Activated naive CD8-positive, alpha-beta T cell treated with anti-CD3 and anti-CD28 coated beads, Interleukin-2, amount 50 U/mL, for 24 hours (primary cell): ENCODE data around the gene VMP1.
A peak's percentile ranks its signal among the peaks of the same experiment; 100 is the strongest.
"Not testable (repeated sequence)": the region's sequence is repeated elsewhere in the genome, so short reads cannot be mapped to it uniquely, and the experiment has no call there.

Source experiments
- ATAC-seq: fragments of 150-1000 bp; cut with Tn5 transposase; one replicate; pipeline ENCODE4 v1.10.0; 2021
- DNase-seq: peaks from one replicate; pipeline ENCODE4 v3.0.0; 2021
- H3K27ac Mint-ChIP-seq: one replicate; pipeline ENCODE4 v1.8.0; 2021; ENCODE audit warnings: mild to moderate bottlenecking, mixed read lengths
- H3K27me3 Mint-ChIP-seq: one replicate; pipeline ENCODE4 v1.8.0; 2021; ENCODE audit warnings: mixed read lengths
- H3K36me3 Mint-ChIP-seq: one replicate; pipeline ENCODE4 v1.8.0; 2021; ENCODE audit warnings: low read depth, mixed read lengths
- H3K4me1 Mint-ChIP-seq: one replicate; pipeline ENCODE4 v1.8.0; 2021; ENCODE audit warnings: mixed read lengths
- H3K4me3 Mint-ChIP-seq: one replicate; pipeline ENCODE4 v1.8.0; 2021; ENCODE audit warnings: mild to moderate bottlenecking, moderate library complexity, mixed read lengths
- H3K9me3 Mint-ChIP-seq: one replicate; pipeline ENCODE4 v1.8.0; 2021; ENCODE audit warnings: mixed read lengths

The VMP1 gene

GRCh38 chr17:59753522-59754467 is 46.3 kb downstream of the VMP1 start:
- DNase-seq: no peak
- peaks cover 26% of the 10 kb centered on the region for H3K36me3 Mint-ChIP-seq
- peak overlapping the region; percentile 97 for H3K27ac Mint-ChIP-seq
- ATAC-seq: peak; percentile 64
- H3K4me1 Mint-ChIP-seq: peaks cover 73% of the 10 kb centered on the region
- peak overlapping the region; percentile 66 for H3K4me3 Mint-ChIP-seq
- H3K9me3 Mint-ChIP-seq: no peaks in the 10 kb centered on the region
- no peaks in the 10 kb centered on the region for H3K27me3 Mint-ChIP-seq

GRCh38 chr17:59754552-59754951 is 47.1 kb downstream of the VMP1 start:
- ATAC-seq (peak; percentile 86), DNase-seq (no peak)
- peaks cover 2% of the 10 kb centered on the region for H3K9me3 Mint-ChIP-seq
- H3K27ac Mint-ChIP-seq: peak overlapping the region; percentile 97
- peaks cover 34% of the 10 kb centered on the region for H3K36me3 Mint-ChIP-seq
- H3K4me3 Mint-ChIP-seq: peak overlapping the region; percentile 66
- H3K4me1 Mint-ChIP-seq: peaks cover 76% of the 10 kb centered on the region
- H3K27me3 Mint-ChIP-seq: no peaks in the 10 kb centered on the region

GRCh38 chr17:59755069-59755468 is 47.6 kb downstream of the VMP1 start:
- not testable (repeated sequence) for H3K9me3 Mint-ChIP-seq, ATAC-seq, H3K27me3 Mint-ChIP-seq, DNase-seq
- peaks cover 39% of the 10 kb centered on the region for H3K36me3 Mint-ChIP-seq
- H3K4me1 Mint-ChIP-seq: peaks cover 82% of the 10 kb centered on the region
- H3K27ac Mint-ChIP-seq: peak overlapping the region; percentile 97
- peak overlapping the region; percentile 26 for H3K4me3 Mint-ChIP-seq

DNA sequence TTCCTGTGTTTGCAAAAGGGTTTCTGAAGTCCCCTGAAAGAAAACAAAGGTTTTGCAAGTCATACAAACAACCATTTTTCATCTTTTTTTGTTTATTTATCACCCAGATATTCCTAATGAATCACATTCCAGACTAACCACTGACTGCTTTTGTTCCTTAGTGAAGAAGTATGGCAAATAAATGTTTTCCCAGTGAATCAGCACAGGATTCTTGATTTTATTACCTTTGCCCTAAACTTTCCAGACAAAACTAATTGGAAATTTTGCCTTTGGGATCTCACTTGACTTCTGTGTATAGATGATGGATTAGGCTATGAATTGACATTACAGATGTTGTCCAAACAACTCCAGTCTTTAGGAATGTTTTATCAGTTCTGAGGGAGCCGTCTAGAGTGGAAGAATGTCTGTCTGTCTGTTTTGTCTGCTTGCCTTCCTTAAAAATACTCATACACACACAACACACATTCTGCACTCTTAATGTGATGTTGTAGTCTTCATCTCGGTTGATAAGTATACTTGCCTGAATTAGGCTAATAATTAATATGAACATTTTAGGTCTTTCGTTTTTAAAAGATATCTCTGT is 48.9 kb downstream of the VMP1 start:
- H3K4me3 Mint-ChIP-seq: no peak overlapping the region

GRCh38 chr17:59757043-59757442 is 49.6 kb downstream of the VMP1 start:
- no peak overlapping the region for H3K4me3 Mint-ChIP-seq
- peak overlapping the region; percentile 97 for H3K27ac Mint-ChIP-seq
- peaks cover 49% of the 10 kb centered on the region for H3K36me3 Mint-ChIP-seq
- DNase-seq (no peak), ATAC-seq (no peak)
- no peaks in the 10 kb centered on the region for H3K27me3 Mint-ChIP-seq
- H3K4me1 Mint-ChIP-seq: peaks cover 90% of the 10 kb centered on the region
- peaks cover 4% of the 10 kb centered on the region for H3K9me3 Mint-ChIP-seq

More for the DNA sequence above, 48.9 kb downstream of the VMP1 start:
- Mint-ChIP-seq H3K27me3 (no peaks in the 10 kb centered on the region), H3K36me3 (peaks cover 48% of the 10 kb centered on the region), H3K4me1 (peaks cover 88% of the 10 kb centered on the region), H3K27ac (peak overlapping the region; percentile 97), H3K9me3 (peaks cover 4% of the 10 kb centered on the region)
- DNase-seq: no peak
- no peak for ATAC-seq

DNA sequence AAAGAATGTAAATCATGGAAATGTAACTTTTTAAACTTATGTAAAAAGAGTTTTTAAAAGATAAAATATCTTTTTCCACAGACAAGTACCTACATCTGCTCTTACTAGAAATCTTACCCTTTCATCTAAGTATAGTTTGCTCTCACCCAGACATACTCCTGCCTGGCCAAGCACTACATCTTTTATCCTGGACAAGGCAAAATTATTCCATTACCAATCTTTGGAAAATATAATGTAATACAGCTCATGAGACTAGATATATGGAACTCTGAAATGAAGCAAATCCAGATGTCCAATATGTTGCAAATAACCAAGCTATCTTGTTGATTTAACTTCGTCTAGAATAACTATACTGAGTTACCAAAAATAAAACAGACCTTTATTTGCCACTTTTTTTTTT is 50.0 kb downstream of the VMP1 start:
- H3K4me3 Mint-ChIP-seq: no peak overlapping the region
- peaks cover 87% of the 10 kb centered on the region for H3K4me1 Mint-ChIP-seq
- H3K27me3 Mint-ChIP-seq: no peaks in the 10 kb centered on the region
- ATAC-seq: no peak
- H3K27ac Mint-ChIP-seq: peak overlapping the region; percentile 97
- no peak for DNase-seq
- peaks cover 4% of the 10 kb centered on the region for H3K9me3 Mint-ChIP-seq
- H3K36me3 Mint-ChIP-seq: peaks cover 47% of the 10 kb centered on the region

DNA sequence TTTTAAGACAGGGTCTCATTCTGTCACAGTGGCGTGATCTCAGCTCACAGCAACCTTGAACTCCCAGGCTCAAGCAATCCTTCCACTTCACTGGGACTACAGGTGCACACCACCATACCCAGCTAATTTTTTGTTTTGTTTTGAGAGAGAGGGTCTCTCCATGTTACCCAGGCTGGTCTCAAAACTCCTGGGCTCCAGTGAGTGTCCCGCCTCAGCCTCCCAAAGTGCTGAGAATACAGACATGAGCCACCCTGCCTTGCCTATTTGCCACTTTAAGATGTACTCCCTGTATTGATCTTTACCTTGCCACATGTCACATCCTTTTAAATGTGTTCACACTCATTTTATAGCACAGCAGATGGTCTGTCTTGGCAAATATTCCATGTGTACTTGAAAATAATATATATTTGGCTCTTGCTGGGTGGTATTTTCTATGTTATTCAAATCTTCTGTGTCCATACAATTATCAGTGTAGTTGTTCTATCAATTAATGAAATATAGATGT is 50.5 kb downstream of the VMP1 start:
- DNase-seq (no peak), ATAC-seq (no peak)
- peaks cover 47% of the 10 kb centered on the region for H3K36me3 Mint-ChIP-seq
- no peak overlapping the region for H3K4me3 Mint-ChIP-seq
- H3K9me3 Mint-ChIP-seq: peaks cover 4% of the 10 kb centered on the region
- H3K27me3 Mint-ChIP-seq: no peaks in the 10 kb centered on the region
- H3K4me1 Mint-ChIP-seq: peaks cover 87% of the 10 kb centered on the region
- peak overlapping the region; percentile 97 for H3K27ac Mint-ChIP-seq

- Mint-ChIP-seq H3K4me1 (peaks cover 84% of the 10 kb centered on the region), H3K27ac (peak overlapping the region; percentile 97), H3K36me3 (peaks cover 47% of the 10 kb centered on the region)
- H3K27me3 Mint-ChIP-seq, H3K4me3 Mint-ChIP-seq, H3K9me3 Mint-ChIP-seq, ATAC-seq, DNase-seq: not testable (repeated sequence)
Observed at GRCh38 chr17:59758998-59759651, 51.7 kb downstream of the VMP1 start.

GRCh38 chr17:59760160-59760559 is 52.7 kb downstream of the VMP1 start:
- Mint-ChIP-seq H3K9me3 (peaks cover 4% of the 10 kb centered on the region), H3K27ac (peak overlapping the region; percentile 97), H3K36me3 (peaks cover 51% of the 10 kb centered on the region), H3K4me3 (peak overlapping the region; percentile 4), H3K27me3 (no peaks in the 10 kb centered on the region), H3K4me1 (peaks cover 84% of the 10 kb centered on the region)
- ATAC-seq (no peak), DNase-seq (no peak)

DNA sequence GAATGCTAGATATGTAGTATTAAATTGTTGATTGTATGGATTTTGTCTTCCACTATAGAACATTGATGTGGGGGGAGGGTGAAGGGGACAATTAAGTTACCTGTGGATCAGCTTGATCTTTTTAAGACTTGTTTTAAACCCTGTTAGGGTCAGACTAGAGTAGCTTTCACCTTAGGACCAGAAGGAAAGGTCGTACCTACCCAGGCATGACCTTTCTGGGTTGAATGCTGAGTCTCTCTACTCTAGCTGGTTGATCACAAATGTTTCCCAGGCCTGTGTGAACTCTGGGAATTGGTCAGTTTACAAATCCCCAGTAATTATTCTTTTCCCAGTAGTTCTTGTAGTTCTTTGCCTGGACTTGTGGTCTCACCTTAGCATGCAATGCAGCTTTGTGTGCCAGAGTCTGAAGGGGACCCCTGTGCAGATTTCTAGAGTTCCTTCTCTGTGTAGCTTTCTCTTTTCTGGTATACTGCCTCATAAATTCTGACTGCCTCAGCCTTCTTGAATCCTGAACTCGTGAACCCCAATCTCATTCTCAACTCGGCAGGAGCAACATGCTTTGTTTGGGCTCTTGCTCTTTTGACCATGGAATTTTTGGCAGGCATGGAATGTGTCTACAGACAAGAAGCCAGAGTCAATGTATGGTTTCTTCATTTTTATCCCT is 54.1 kb downstream of the VMP1 start:
- ATAC-seq: peak; percentile 42
- H3K27me3 Mint-ChIP-seq: no peaks in the 10 kb centered on the region
- peak overlapping the region; percentile 97 for H3K27ac Mint-ChIP-seq
- DNase-seq: no peak
- H3K36me3 Mint-ChIP-seq: peaks cover 49% of the 10 kb centered on the region
- peaks cover 81% of the 10 kb centered on the region for H3K4me1 Mint-ChIP-seq
- H3K9me3 Mint-ChIP-seq: peaks cover 4% of the 10 kb centered on the region
- H3K4me3 Mint-ChIP-seq: peak overlapping the region; percentile 50

DNA sequence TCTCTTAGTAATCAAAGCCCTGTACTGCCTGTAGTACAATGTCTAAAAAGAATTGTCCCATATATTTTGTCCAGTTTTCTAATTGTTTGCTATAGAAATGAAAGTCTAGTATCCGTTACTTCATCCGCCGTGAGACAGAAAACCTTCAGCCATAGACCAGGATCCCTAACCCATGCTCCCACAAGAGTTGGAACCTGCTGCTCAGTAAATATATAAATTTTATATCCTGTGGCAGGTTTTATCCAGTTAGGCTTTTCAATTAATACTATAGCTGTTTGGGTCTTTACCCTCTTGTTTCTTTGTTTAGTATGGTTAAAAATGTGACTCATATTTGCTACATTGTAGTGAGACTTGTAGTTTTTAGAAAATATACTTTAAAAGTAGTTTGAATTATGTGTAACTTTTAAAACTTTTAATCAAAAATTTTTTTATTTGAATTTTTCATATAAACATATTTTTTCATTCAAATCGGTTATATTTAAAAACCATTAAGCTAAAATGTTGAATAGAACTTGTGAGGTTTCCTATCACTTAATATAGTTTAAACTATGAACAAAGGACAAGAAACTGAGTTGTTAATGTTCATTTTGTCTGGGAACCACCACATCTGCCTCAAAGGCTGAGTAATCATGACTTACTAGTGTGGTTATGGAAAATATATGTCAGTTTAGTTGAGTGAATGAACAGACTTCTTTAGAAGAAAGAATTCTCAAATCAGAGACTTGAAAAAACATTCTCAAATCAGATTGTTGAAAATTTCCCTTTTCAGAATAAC is 54.8 kb downstream of the VMP1 start:
- Mint-ChIP-seq H3K27ac (peak overlapping the region; percentile 97), H3K36me3 (peaks cover 48% of the 10 kb centered on the region), H3K4me3 (peak overlapping the region; percentile 65), H3K27me3 (no peaks in the 10 kb centered on the region), H3K9me3 (peaks cover 4% of the 10 kb centered on the region), H3K4me1 (peaks cover 80% of the 10 kb centered on the region)
- DNase-seq: no peak
- ATAC-seq: peak; percentile 61

DNA sequence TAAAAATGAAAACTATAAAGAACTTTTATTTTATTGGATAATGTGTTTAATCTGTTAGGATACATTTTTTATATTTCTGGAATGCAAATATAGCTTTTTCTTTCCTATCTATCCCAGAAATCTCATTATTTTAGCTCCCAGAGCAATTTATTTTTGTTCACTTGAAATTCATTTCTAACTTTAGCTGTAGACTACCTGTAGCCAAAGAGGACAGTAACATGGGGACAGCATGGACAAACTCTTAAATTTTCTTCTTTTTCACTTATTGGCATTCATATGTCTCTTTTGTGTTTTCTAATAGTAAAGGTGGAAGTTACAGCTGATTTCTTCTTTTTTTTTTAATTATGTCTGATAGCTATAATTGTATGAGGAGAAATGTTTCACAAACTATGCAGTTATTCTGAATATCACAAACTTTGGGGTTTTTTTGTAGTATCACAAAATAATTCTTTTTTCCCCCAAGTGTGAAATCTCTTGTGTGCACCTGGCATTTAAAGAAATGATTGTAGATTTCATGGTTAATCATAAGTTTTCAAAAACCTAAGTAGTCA is 55.4 kb downstream of the VMP1 start:
- Mint-ChIP-seq H3K4me1 (peaks cover 76% of the 10 kb centered on the region), H3K4me3 (peak overlapping the region; percentile 65), H3K27ac (peak overlapping the region; percentile 97), H3K27me3 (no peaks in the 10 kb centered on the region), H3K36me3 (peaks cover 47% of the 10 kb centered on the region), H3K9me3 (peaks cover 4% of the 10 kb centered on the region)
- DNase-seq (no peak), ATAC-seq (no peak)

DNA sequence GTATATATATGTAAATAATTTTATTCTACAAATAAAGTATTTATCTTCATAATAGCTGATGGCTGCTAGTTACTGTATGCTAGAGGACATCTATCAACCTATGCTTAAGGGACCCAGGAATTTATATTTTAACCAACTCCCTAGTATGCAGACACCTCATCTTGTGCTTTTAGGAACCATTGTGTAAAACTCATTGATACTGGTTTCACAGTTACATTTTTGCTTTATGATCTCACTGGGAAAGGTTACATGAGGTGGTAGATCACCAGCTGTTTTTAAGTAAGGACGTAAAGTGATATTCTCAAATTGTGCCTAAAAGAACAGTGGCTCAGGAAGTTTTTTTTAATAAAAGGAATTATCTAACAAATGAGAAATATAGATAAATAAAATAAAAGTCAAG is 56.4 kb downstream of the VMP1 start:
- ATAC-seq (peak; percentile 38), DNase-seq (no peak)
- no peaks in the 10 kb centered on the region for H3K27me3 Mint-ChIP-seq
- H3K27ac Mint-ChIP-seq: peak overlapping the region; percentile 97
- peaks cover 46% of the 10 kb centered on the region for H3K36me3 Mint-ChIP-seq
- H3K9me3 Mint-ChIP-seq: peaks cover 4% of the 10 kb centered on the region
- H3K4me1 Mint-ChIP-seq: peaks cover 80% of the 10 kb centered on the region
- peak overlapping the region; percentile 62 for H3K4me3 Mint-ChIP-seq
